ENCODE results near the gene SEMA3D. TPM values are rescaled to one million over a fixed set of nuclear protein-coding genes. Genes with fewer than 3 reads are reported as not detected.

The SEMA3D gene
- total and polyA plus RNA-seq, 5 donors, result 0.54 to 3.1 (median 2.1) TPM

- intact Hi-C loops (cut with DNase I), result no loop called here
- no peak for ATAC-seq
- 62% methylated on average over 2 of the region's 2 CpGs for WGBS
These were observed 61.2 kb downstream of the SEMA3D start for GRCh38 chr7:85125651-85126131.

GRCh38 chr7:85125176-85125575 is 61.7 kb downstream of the SEMA3D start:
- Histone ChIP-seq H3K27me3 (ENCODE audit: control insufficient read depth, insufficient read depth) (no peaks in the 10 kb centered on the region), H3K9me3 (ENCODE audit: control insufficient read depth, low read length) (no peaks in the 10 kb centered on the region), H3K4me3 (ENCODE audit: low read length) (no peak overlapping the region), H3K4me1 (ENCODE audit: control insufficient read depth, insufficient read depth, low read length) (no peaks in the 10 kb centered on the region), H3K27ac (ENCODE audit: low read length) (no peak overlapping the region)
- DNase-seq (no peak), ATAC-seq (no peak)
- intact Hi-C loops (cut with DNase I), result no loop called here
- WGBS, result 93% methylated on average over 4 of the region's 4 CpGs

More at GRCh38 chr7:85125651-85126131, 61.2 kb downstream of the SEMA3D start:
- Histone ChIP-seq H3K9me3 (ENCODE audit: control insufficient read depth, low read length) (no peaks in the 10 kb centered on the region), H3K27ac (ENCODE audit: low read length) (no peak overlapping the region), H3K4me1 (ENCODE audit: control insufficient read depth, insufficient read depth, low read length) (no peaks in the 10 kb centered on the region), H3K27me3 (ENCODE audit: control insufficient read depth, insufficient read depth) (no peaks in the 10 kb centered on the region), H3K4me3 (ENCODE audit: low read length) (no peak overlapping the region)
- DNase-seq, result no peak

- ATAC-seq (no peak), DNase-seq (no peak)
- Histone ChIP-seq H3K4me1 (ENCODE audit: control insufficient read depth, insufficient read depth, low read length) (no peaks in the 10 kb centered on the region), H3K27me3 (ENCODE audit: control insufficient read depth, insufficient read depth) (no peaks in the 10 kb centered on the region), H3K9me3 (ENCODE audit: control insufficient read depth, low read length) (no peaks in the 10 kb centered on the region), H3K27ac (ENCODE audit: low read length) (no peak overlapping the region), H3K4me3 (ENCODE audit: low read length) (no peak overlapping the region)
- intact Hi-C loops (cut with DNase I), result no loop called here
- 96% methylated on average over 3 of the region's 3 CpGs for WGBS
These were observed 66.9 kb downstream of the SEMA3D start for GRCh38 chr7:85119934-85120333.

- Histone ChIP-seq H3K4me3 (ENCODE audit: low read length) (no peak overlapping the region), H3K4me1 (ENCODE audit: control insufficient read depth, insufficient read depth, low read length) (no peaks in the 10 kb centered on the region), H3K27me3 (ENCODE audit: control insufficient read depth, insufficient read depth) (no peaks in the 10 kb centered on the region), H3K9me3 (ENCODE audit: control insufficient read depth, low read length) (no peaks in the 10 kb centered on the region), H3K27ac (ENCODE audit: low read length) (no peak overlapping the region)
- ATAC-seq (no peak), DNase-seq (no peak)
- intact Hi-C loops (cut with DNase I), result no loop called here
These were observed 71.0 kb downstream of the SEMA3D start for GRCh38 chr7:85115862-85116261.

- Histone ChIP-seq H3K27ac (ENCODE audit: low read length) (no peak overlapping the region), H3K27me3 (ENCODE audit: control insufficient read depth, insufficient read depth) (no peaks in the 10 kb centered on the region), H3K4me3 (ENCODE audit: low read length) (no peak overlapping the region), H3K9me3 (ENCODE audit: control insufficient read depth, low read length) (no peaks in the 10 kb centered on the region), H3K4me1 (ENCODE audit: control insufficient read depth, insufficient read depth, low read length) (no peaks in the 10 kb centered on the region)
- DNase-seq (no peak), ATAC-seq (no peak)
- 87% methylated on average over 2 of the region's 2 CpGs for WGBS
- intact Hi-C loops (cut with DNase I), result no loop called here
These were observed 71.8 kb downstream of the SEMA3D start for GRCh38 chr7:85115006-85115405.

- Histone ChIP-seq H3K27ac (ENCODE audit: low read length) (no peak overlapping the region), H3K4me3 (ENCODE audit: low read length) (no peak overlapping the region), H3K9me3 (ENCODE audit: control insufficient read depth, low read length) (no peaks in the 10 kb centered on the region), H3K27me3 (ENCODE audit: control insufficient read depth, insufficient read depth) (no peaks in the 10 kb centered on the region), H3K4me1 (ENCODE audit: control insufficient read depth, insufficient read depth, low read length) (no peaks in the 10 kb centered on the region)
- DNase-seq, result no peak
- WGBS, result 92% methylated on average over 4 of the region's 4 CpGs
- no peak for ATAC-seq
- intact Hi-C loops (cut with DNase I), result no loop called here
These were observed 72.5 kb downstream of the SEMA3D start for GRCh38 chr7:85114342-85114741.

- Histone ChIP-seq H3K9me3 (ENCODE audit: control insufficient read depth, low read length) (no peaks in the 10 kb centered on the region), H3K27me3 (ENCODE audit: control insufficient read depth, insufficient read depth) (no peaks in the 10 kb centered on the region), H3K4me1 (ENCODE audit: control insufficient read depth, insufficient read depth, low read length) (no peaks in the 10 kb centered on the region), H3K27ac (ENCODE audit: low read length) (no peak overlapping the region), H3K4me3 (ENCODE audit: low read length) (no peak overlapping the region)
- WGBS, result 95% methylated on average over 1 of the region's 1 CpG
- ATAC-seq (no peak), DNase-seq (no peak)
- intact Hi-C loops (cut with DNase I), result no loop called here
These were observed 75.1 kb downstream of the SEMA3D start for GRCh38 chr7:85111761-85112160.

- 88% methylated on average over 5 of the region's 5 CpGs for WGBS
These were observed 80.1 kb downstream of the SEMA3D start for GRCh38 chr7:85106719-85107118.

GRCh38 chr7:85104432-85105205 is 82.2 kb downstream of the SEMA3D start:
- WGBS, result 15% methylated on average over 4 of the region's 4 CpGs
- no peak for DNase-seq

More at GRCh38 chr7:85106719-85107118, 80.1 kb downstream of the SEMA3D start:
- intact Hi-C loops (cut with DNase I), result no loop called here
- H3K27ac ChIP-seq (ENCODE audit: low read length), result no peak overlapping the region
- no peaks in the 10 kb centered on the region for H3K4me1 ChIP-seq (ENCODE audit: control insufficient read depth, insufficient read depth, low read length)
- ATAC-seq, result no peak
- no peak for DNase-seq
- no peaks in the 10 kb centered on the region for H3K27me3 ChIP-seq (ENCODE audit: control insufficient read depth, insufficient read depth)
- no peak overlapping the region for H3K4me3 ChIP-seq (ENCODE audit: low read length)
- no peaks in the 10 kb centered on the region for H3K9me3 ChIP-seq (ENCODE audit: control insufficient read depth, low read length)

GRCh38 chr7:85103962-85104361 is 82.9 kb downstream of the SEMA3D start:
- Histone ChIP-seq H3K4me1 (ENCODE audit: control insufficient read depth, insufficient read depth, low read length) (no peaks in the 10 kb centered on the region), H3K27ac (ENCODE audit: low read length) (no peak overlapping the region), H3K9me3 (ENCODE audit: control insufficient read depth, low read length) (no peaks in the 10 kb centered on the region), H3K27me3 (ENCODE audit: control insufficient read depth, insufficient read depth) (no peaks in the 10 kb centered on the region), H3K4me3 (ENCODE audit: low read length) (no peak overlapping the region)
- intact Hi-C loops (cut with DNase I), result no loop called here
- no peak for DNase-seq
- ATAC-seq, result no peak

More at GRCh38 chr7:85104432-85105205, 82.2 kb downstream of the SEMA3D start:
- no peaks in the 10 kb centered on the region for H3K4me1 ChIP-seq (ENCODE audit: control insufficient read depth, insufficient read depth, low read length)
- no peak overlapping the region for H3K4me3 ChIP-seq (ENCODE audit: low read length)
- no peaks in the 10 kb centered on the region for H3K27me3 ChIP-seq (ENCODE audit: control insufficient read depth, insufficient read depth)
- H3K9me3 ChIP-seq (ENCODE audit: control insufficient read depth, low read length), result no peaks in the 10 kb centered on the region
- intact Hi-C loops (cut with DNase I), result no loop called here
- H3K27ac ChIP-seq (ENCODE audit: low read length), result no peak overlapping the region
- ATAC-seq, result peak; percentile 69 to 87

GRCh38 chr7:85103357-85103756 is 83.5 kb downstream of the SEMA3D start:
- intact Hi-C loops (cut with DNase I), result no loop called here
- no peak overlapping the region for H3K4me3 ChIP-seq (ENCODE audit: low read length)

More at GRCh38 chr7:85103357-85103756, 83.5 kb downstream of the SEMA3D start:
- Histone ChIP-seq H3K4me1 (ENCODE audit: control insufficient read depth, insufficient read depth, low read length) (no peaks in the 10 kb centered on the region), H3K27me3 (ENCODE audit: control insufficient read depth, insufficient read depth) (no peaks in the 10 kb centered on the region), H3K9me3 (ENCODE audit: control insufficient read depth, low read length) (no peaks in the 10 kb centered on the region), H3K27ac (ENCODE audit: low read length) (no peak overlapping the region)
- WGBS, result 30% methylated on average over 3 of the region's 3 CpGs
- DNase-seq (peak; percentile 63 to 79 (median 67)), ATAC-seq (peak; percentile 92 to 96)
